ENCODE results near the gene ZNF275.

GRCh38 chrX:153366878-153367538, 33.1 kb downstream of the ZNF275 start:
- TF ChIP-seq CTCF (IDR thresholded peaks at IDR 0.05) (no peak), POLR2A (IDR thresholded peaks at IDR 0.05) (no peak), POLR2AphosphoS5 (IDR thresholded peaks at IDR 0.05) (no peak)
